Measurements from ENCODE around the gene CCDC146.
"Not testable (repeated sequence)": the region's sequence is repeated elsewhere in the genome, so short reads cannot be mapped to it uniquely, and the experiment has no call there.

CCDC146 gene

GRCh38 chr7:77248154-77248553 lies 125.7 kb downstream of the CCDC146 start:
- DNase-seq, result no peak

DNA sequence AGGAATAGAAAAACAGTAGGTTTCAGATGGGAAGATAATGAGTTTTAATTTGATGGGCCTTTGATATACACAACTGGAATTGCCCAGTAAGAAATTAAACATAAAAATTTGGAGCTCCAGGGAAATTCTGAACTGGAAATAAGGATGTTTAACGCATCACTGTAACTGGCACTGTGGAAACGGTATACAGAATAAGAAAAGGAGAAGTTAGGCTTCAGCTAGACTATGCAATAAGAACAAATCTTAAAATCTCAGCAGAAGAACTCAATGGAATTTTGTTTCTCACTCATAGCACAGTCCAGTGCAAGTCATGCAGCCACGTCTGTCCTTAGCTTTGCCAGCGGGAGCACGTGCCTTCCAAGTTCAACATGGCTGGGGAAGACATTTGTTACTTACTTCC lies 130.1 kb downstream of the CCDC146 start:
- no peak for DNase-seq

DNA sequence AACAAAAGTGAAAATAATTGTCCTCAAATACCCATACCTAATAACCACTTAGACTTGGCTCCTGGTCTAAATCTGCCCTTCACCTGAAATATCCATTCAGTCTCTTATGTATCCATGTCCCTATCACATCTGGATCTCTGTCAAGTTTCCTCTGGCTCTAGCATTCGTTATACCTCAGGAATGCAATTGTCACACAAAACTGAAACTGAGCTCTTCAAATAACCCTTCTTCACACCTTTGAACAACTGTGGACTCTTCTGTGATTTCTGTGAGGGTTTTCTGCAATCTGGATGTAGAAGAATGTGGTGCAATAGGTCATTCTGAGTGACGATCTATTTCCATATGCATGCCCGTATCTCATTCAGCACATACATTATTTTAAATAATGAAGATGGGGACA lies 130.7 kb downstream of the CCDC146 start:
- DNase-seq, result no peak

GRCh38 chr7:77254429-77254828 lies 132.0 kb downstream of the CCDC146 start:
- no peak for DNase-seq

DNA sequence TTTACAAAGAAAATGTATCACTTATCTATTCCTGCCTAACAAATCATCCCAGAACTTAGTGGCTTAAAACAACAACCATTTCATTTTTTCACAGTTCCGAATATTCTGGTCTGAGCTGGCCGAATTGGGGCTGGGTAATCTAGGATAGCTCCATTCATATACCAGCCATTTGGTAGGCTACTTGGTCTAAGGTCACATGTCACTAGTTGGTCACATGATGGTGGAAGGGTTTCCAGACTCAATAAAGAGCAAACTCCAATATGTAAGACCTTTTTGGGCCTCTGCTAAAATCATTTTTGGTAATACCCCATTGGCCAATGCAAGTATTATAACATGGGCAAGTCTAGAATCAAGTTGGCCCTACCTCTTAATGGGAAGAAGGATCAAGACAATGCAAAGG lies 132.5 kb downstream of the CCDC146 start:
- no peak for DNase-seq

- DNase-seq, result no peak
Observed at GRCh38 chr7:77258014-77258413, 135.6 kb downstream of the CCDC146 start.

DNA sequence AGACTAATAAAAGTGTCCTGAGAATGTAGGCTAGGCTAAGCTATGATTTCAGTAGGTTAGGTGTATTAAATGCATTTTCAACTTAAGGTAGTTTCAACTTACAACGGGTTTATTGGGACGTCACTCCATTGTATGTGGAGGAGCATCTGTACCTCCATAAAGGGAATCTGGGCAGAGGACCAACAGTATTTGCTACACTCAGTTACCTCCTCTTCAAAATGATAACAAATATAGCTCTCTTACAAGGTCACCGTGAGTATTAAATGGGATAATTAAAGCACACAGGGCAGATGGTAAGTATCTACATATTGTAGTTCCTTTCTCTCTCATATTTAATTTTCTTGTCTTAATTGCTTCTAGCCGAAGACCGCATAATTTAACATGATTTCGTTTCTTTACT lies 136.2 kb downstream of the CCDC146 start:
- no peak for DNase-seq

GRCh38 chr7:77262316-77262715 lies 139.9 kb downstream of the CCDC146 start:
- no peak for DNase-seq

GRCh38 chr7:77265666-77266065 lies 143.3 kb downstream of the CCDC146 start:
- no peak for DNase-seq

GRCh38 chr7:77266291-77266794 lies 143.9 kb downstream of the CCDC146 start:
- no peak for DNase-seq

GRCh38 chr7:77269360-77270093 lies 147.1 kb downstream of the CCDC146 start:
- DNase-seq, result no peak

GRCh38 chr7:77270094-77270480 lies 147.7 kb downstream of the CCDC146 start:
- no peak for DNase-seq

DNA sequence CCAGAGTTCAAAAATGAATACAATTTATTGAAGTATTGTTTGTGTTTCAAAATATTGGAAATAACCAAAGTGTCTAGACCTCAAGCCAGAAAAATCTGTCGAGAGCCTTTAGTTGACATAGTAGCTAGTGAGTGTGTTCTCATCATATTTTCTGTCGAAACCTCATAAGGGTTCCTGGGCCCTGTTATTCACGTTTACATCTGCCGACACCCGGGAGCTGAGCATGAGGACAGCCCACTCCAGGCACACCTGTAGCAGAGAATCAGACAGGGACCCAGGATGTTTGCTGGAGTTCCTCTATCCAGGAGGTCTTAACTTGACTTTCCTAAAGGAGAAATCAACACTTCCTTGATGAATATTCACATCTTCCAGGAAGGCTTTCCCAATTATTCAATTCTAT lies 149.4 kb downstream of the CCDC146 start:
- no peak for DNase-seq

DNA sequence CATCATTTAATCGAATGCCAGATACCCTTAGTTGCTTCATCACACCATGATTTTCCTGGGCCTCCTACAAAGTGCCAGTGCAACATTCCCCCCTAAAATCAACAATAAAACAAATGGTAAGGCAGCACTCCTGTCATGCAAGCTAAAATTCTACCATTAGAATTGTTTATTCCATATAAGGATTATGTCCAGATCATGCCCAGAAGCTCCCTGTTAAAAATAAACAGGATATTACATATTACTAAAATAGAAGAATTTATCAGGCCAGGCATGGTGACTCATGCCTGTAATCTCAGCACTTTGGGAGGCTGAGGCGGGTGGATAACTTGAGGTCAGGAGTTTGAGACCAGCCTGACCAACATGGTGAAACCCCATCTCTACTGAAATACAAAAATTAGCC lies 153.2 kb downstream of the CCDC146 start:
- not testable (repeated sequence) for DNase-seq

- DNase-seq, result no peak
Observed at GRCh38 chr7:77276120-77276519, 153.7 kb downstream of the CCDC146 start.

- DNase-seq, result no peak
Observed at GRCh38 chr7:77281780-77282478, 159.5 kb downstream of the CCDC146 start.

- DNase-seq, result no peak
Observed at GRCh38 chr7:77282897-77283296, 160.5 kb downstream of the CCDC146 start.

GRCh38 chr7:77284005-77284404 lies 161.6 kb downstream of the CCDC146 start:
- no peak for DNase-seq

GRCh38 chr7:77284616-77285015 lies 162.2 kb downstream of the CCDC146 start:
- no peak for DNase-seq

DNA sequence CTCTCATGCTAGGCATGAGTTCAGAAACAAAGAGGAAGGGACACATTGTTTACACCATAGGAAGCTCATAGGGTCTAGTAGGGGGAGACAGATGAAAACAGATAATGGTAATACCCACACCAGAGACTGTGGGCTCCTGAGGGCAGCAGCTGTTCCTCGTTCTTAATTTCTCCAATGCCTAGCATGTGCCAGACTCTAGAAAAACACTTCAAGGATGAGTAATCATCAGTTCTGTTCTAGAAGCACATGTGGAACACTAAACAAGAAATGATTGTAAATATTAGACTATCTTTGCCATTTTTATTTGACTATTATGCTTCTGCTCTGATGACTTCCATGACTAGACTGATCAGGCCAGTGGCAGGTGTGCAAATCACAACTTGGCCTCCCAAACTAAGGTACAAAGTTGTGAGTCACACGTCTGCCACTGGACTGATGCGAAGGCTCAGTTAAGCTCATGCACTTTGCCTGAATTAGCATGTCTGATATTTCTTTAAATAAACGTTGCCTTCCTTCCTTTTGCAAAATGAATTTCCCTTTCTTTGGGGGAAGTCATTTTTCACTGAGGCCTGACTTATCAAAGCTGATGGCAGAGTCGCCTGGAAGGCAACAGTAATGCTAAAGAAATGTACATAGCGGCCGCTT lies 166.4 kb downstream of the CCDC146 start:
- DNase-seq, result no peak

DNA sequence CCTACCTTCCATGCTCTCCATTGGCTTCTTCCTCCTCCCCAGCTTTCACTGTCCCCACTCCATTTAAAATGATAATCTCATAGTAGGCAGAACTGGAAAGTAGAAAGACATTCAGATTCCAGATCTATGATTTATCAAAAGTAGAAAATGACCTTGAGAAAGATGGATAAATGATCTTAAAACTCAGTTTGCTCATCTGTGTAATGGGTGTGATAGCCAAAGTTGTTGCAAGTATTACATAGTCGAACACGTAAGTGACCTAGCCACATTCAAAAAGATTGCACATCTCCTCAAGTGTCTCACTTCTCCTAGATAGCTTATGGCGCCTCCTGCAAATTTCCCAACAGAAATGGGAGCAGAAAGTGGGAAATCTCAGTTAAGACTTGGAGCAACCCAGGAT lies 167.0 kb downstream of the CCDC146 start:
- DNase-seq, result no peak

GRCh38 chr7:77290425-77290824 lies 168.0 kb downstream of the CCDC146 start:
- DNase-seq, result no peak

DNA sequence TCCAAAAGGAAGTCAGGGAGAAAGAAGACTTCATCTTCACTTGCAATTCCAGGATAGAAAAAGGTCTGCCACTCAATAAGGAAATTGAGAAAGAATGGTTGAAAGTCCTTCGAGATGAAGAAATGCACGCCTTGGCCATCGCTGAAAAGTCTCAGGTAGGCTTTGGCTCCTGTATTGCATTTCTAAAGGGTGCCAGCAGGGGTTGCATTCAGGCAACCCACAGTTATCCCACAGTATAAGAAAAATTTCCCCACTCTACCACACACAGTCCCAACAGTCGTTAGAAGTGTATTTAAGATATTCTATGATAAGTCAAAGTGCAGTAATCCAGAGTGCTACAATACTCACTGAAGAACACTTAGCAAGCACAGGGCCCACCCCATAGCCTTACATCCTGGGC lies 170.6 kb downstream of the CCDC146 start:
- DNase-seq, result no peak

DNA sequence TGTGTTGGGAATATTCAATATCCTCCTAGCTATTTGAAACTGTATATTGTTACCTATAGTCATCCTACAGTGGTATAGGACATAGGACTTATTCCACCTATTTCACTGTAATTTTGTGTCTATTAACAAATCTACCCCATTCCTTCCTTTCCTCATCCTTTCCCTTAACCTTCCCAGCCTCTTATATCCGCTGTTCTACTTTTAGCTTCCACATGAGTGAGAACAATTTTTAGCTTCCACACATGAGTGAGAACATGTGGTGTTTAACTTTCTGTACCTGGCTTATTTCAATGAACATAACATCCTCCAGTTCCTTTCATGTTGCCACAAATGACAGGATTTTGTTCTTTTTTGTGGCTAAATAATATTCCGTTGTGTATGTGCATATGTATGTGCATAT lies 173.1 kb downstream of the CCDC146 start:
- no peak for DNase-seq
